Small intestine (tissue), 7 donors: ENCODE data around the gene RUBCN. TPM values are rescaled to one million over a fixed set of nuclear protein-coding genes. Genes with fewer than 3 reads are reported as not detected.
"Not testable (repeated sequence)": the region's sequence is repeated elsewhere in the genome, so short reads cannot be mapped to it uniquely, and the experiment has no call there.

ENCODE experiments used
- DNase-seq, 2 donors: peaks; one replicate each; pipeline versions ENCODE4 v3.0.0 to v3.0.0-alpha.2; 2013
- FAIRE-seq: peaks from 2 replicates; lab custom pipeline; 2012; peaks lifted over from hg19 to GRCh38; lab: Jason Lieb, UNC
- H3K27ac ChIP-seq, 3 donors: one replicate each; pipeline ENCODE4 v1.5.1; 2013; ENCODE audit warnings: low read length in 2 of 3, mild to moderate bottlenecking in 2 of 3, control low read depth in 1 of 3, inconsistent platforms in 1 of 3, low read depth in 1 of 3, moderate library complexity in 1 of 3
- H3K27me3 ChIP-seq, 3 donors: one replicate each; pipeline ENCODE4 v1.6.1; 2013; ENCODE audit warnings: low read length in 3 of 3, inconsistent platforms in 1 of 3; ENCODE audit not compliant: control insufficient read depth in 3 of 3, insufficient read depth in 3 of 3
- H3K36me3 ChIP-seq, 3 donors: one replicate each; pipeline ENCODE4 v1.6.1; 2013; ENCODE audit warnings: low read length in 3 of 3, inconsistent platforms in 1 of 3, low read depth in 1 of 3, mild to moderate bottlenecking in 1 of 3, moderate library complexity in 1 of 3; ENCODE audit not compliant: control insufficient read depth in 3 of 3, insufficient read depth in 2 of 3
- H3K4me1 ChIP-seq, 3 donors: one replicate each; pipeline ENCODE4 v1.6.1; 2013; ENCODE audit warnings: low read length in 2 of 3, inconsistent platforms in 1 of 3, low read depth in 1 of 3, mild to moderate bottlenecking in 1 of 3, moderate library complexity in 1 of 3; ENCODE audit not compliant: control insufficient read depth in 3 of 3, insufficient read depth in 2 of 3
- H3K4me3 ChIP-seq, 3 donors: one replicate each; pipeline ENCODE4 v1.5.1; 2013; ENCODE audit warnings: low read length in 3 of 3, control low read depth in 1 of 3, inconsistent platforms in 1 of 3, low read depth in 1 of 3, mild to moderate bottlenecking in 1 of 3, moderate library complexity in 1 of 3
- H3K9me3 ChIP-seq, 2 donors: one replicate each; pipeline ENCODE4 v1.6.1; 2013; ENCODE audit warnings: low read depth in 1 of 2, low read length in 1 of 2; ENCODE audit not compliant: control insufficient read depth in 2 of 2, insufficient read depth in 1 of 2
- WGBS, 3 donors: extraction: QIAGEN DNeasy Blood & Tissue Kit; methylation state at CpG; one replicate each; pipeline ENCODE4 v1.1.7; 2013; 5-methylcytosine and 5-hydroxymethylcytosine counted together
- polyA plus RNA-seq, 4 donors: library from polyadenylated mRNA; stranded (reverse) in 3 of 4; unstranded in 1 of 4; fragments of 200-250 nt in 3 of 4; fragments of 120-200 nt in 1 of 4; gene quantifications; one replicate each; pipeline versions ENCODE4 v1.2.1 to v1.2.3, GENCODE V29; 2013
- donor health status: healthy with polysubstance abuse.
- donor health status: control.
- donor health status: control.
- donor health status: Bipolar disorder and iron deficiency.
- donor health status: healthy.

RUBCN gene
- polyA plus RNA-seq, 4 donors: 6.9 to 14.6 (median 11.7) TPM

DNA sequence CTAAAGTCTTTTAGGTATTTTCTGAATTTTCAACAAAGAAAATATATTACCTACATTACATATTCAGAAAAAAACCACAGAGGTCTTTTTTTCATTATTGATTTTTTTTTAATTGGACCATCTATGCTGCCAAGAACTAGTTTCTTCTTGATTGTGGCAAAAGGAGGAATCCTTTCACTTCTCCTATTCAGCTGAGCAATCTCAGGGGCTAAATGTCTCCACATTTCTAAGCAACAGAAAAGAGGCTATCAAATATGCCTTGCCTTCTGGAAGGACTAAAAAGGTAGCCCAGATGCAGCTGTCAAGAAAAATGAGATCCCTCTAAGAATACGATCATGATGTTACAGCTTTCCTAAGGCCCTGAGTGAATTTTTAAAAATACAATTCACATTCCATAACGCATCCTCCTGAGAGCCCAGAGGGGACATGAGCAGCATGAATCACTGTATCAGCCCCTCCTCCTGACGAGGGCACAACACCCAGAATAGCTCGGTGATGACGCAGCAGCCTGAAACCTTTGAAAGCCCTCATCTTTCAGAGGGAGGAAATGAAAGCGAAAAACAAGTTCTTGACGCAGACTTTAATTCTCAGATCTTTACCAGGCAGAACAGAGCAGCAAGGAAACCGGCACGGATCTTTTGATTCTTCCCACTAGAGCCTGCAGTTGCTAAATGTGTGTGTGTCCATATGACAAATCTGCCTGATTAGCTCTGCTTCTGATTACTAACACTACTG lies 24.6 kb downstream of the RUBCN start:
- WGBS, 3 donors: 19 to 47% (median 35%) methylated on average over 9 of the region's 9 CpGs
- Histone ChIP-seq H3K4me3 (peak overlapping the region in 1 of 3 donors; percentile 35), H3K36me3 (peaks cover 0 to 22% (median 0%) of the 10 kb centered on the region in 3 donors), H3K4me1 (no peaks in the 10 kb centered on the region), H3K27ac (peak overlapping the region; percentile 80 to 97 (median 84)), H3K9me3 (no peaks in the 10 kb centered on the region), H3K27me3 (no peaks in the 10 kb centered on the region)
- FAIRE-seq (no peak), DNase-seq (peak; percentile 70 to 82)

DNA sequence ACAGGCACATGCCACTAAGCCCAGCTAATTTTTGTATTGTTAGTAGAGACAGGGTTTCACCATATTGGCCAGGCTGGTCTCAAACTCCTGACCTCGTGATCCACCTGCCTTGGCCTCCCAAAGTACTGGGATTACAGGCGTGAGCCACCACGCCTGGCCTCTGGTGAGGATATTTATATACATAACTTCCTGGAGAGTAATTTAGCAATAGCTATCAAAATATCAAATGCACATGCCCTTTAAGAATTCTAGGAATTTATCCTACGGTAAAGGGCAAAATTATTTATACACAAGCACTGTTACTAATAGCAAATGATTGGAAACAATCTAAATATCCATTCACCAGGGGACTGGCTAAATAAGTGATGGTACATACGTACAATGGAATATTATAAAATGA lies 25.7 kb downstream of the RUBCN start:
- DNase-seq, H3K4me1 ChIP-seq, FAIRE-seq, H3K4me3 ChIP-seq, H3K27ac ChIP-seq, H3K27me3 ChIP-seq, H3K9me3 ChIP-seq: not testable (repeated sequence)
- WGBS, 3 donors: 93 to 95% (median 94%) methylated on average over 5 of the region's 5 CpGs
- peaks cover 0 to 20% (median 0%) of the 10 kb centered on the region in 3 donors for H3K36me3 ChIP-seq

- peaks cover 2 to 26% (median 6%) of the 10 kb centered on the region in 3 donors for H3K36me3 ChIP-seq
- no peak overlapping the region for H3K27ac ChIP-seq
- 84 to 90% (median 89%) methylated on average over 9 of the region's 9 CpGs for WGBS, 3 donors
- no peak for DNase-seq
- no peaks in the 10 kb centered on the region for H3K4me1 ChIP-seq
- H3K9me3 ChIP-seq: no peaks in the 10 kb centered on the region
- H3K4me3 ChIP-seq: no peak overlapping the region
- FAIRE-seq: no peak
- no peaks in the 10 kb centered on the region for H3K27me3 ChIP-seq
Observed at GRCh38 chr3:197709135-197709534, 27.6 kb downstream of the RUBCN start.

- no peaks in the 10 kb centered on the region for H3K27me3 ChIP-seq
- no peak for FAIRE-seq
- no peak overlapping the region for H3K4me3 ChIP-seq
- 94 to 98% (median 96%) methylated on average over 7 of the region's 7 CpGs for WGBS, 3 donors
- H3K27ac ChIP-seq: no peak overlapping the region
- peaks cover 4 to 33% (median 10%) of the 10 kb centered on the region in 3 donors for H3K36me3 ChIP-seq
- no peak for DNase-seq
- no peaks in the 10 kb centered on the region for H3K9me3 ChIP-seq
- H3K4me1 ChIP-seq: peaks cover 0 to 3% (median 0%) of the 10 kb centered on the region in 3 donors
Observed at GRCh38 chr3:197706658-197707057, 30.0 kb downstream of the RUBCN start.

DNA sequence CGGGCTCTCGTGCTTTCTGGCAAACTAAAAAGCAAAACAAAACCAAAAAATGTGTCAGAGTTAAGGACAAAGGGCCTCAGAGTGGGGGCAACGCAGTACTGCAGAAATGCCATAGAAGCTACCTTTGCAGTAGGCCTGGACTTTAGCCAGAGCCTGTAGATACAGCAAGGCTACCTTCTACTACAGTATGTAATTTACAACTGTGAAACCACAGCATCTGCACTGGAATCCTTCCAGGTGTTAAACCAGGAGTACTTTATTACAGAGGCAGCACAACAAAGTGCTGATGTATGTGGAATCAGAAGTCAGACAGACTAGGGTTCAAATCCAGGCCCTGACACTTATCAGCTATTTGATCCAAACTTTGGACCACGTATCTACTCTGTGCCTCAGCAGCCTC lies 34.9 kb downstream of the RUBCN start:
- peaks cover 0 to 13% (median 0%) of the 10 kb centered on the region in 3 donors for H3K4me1 ChIP-seq
- peaks cover 0 to 3% of the 10 kb centered on the region in 2 donors for H3K9me3 ChIP-seq
- DNase-seq (peak; percentile 88 to 92), FAIRE-seq (no peak)
- H3K27me3 ChIP-seq: no peaks in the 10 kb centered on the region
- no peak overlapping the region for H3K4me3 ChIP-seq
- H3K27ac ChIP-seq: peak overlapping the region in 1 of 3 donors; percentile 87
- H3K36me3 ChIP-seq: peaks cover 8 to 58% (median 28%) of the 10 kb centered on the region in 3 donors
- WGBS, 3 donors: 30 to 77% (median 50%) methylated on average over 4 of the region's 4 CpGs

DNA sequence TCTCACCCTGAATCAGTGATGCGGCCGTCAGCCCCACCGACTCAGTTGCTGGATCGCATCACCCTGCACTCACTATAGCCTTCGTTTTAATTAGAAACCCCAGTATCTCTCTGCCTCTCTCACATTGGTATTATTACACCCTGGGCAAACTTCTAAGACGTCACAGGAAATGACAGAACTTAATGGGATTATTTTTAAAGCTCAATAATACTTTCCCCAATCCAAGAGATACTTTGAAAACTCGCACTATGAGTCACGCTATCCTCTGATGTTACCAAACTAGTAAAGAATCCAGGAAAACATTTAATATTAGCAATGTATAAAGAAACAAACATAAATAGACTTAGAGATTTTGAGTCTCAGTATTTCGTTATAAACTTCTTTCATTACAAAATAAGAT lies 36.6 kb downstream of the RUBCN start:
- Histone ChIP-seq H3K9me3 (peaks cover 0 to 3% of the 10 kb centered on the region in 2 donors), H3K27me3 (no peaks in the 10 kb centered on the region), H3K36me3 (peaks cover 8 to 65% (median 30%) of the 10 kb centered on the region in 3 donors), H3K4me1 (peaks cover 0 to 13% (median 0%) of the 10 kb centered on the region in 3 donors), H3K4me3 (no peak overlapping the region), H3K27ac (no peak overlapping the region)
- FAIRE-seq (no peak), DNase-seq (no peak)
- 94 to 95% (median 94%) methylated on average over 9 of the region's 9 CpGs for WGBS, 3 donors

- peaks cover 15 to 63% (median 30%) of the 10 kb centered on the region in 3 donors for H3K36me3 ChIP-seq
- WGBS, 3 donors: 96 to 99% (median 96%) methylated on average over 6 of the region's 6 CpGs
- no peak for FAIRE-seq
Observed at GRCh38 chr3:197697355-197697754, 39.3 kb downstream of the RUBCN start.

GRCh38 chr3:197694251-197694650 lies 42.5 kb downstream of the RUBCN start:
- Histone ChIP-seq H3K4me3 (no peak overlapping the region), H3K27ac (no peak overlapping the region), H3K4me1 (no peaks in the 10 kb centered on the region), H3K27me3 (no peaks in the 10 kb centered on the region), H3K36me3 (peaks cover 11 to 61% (median 22%) of the 10 kb centered on the region in 3 donors), H3K9me3 (no peaks in the 10 kb centered on the region)
- no peak for DNase-seq
- FAIRE-seq: no peak
- WGBS, 3 donors: 94 to 98% (median 95%) methylated on average over 7 of the region's 7 CpGs

More at GRCh38 chr3:197697355-197697754, 39.3 kb downstream of the RUBCN start:
- no peak for DNase-seq
- H3K27me3 ChIP-seq: no peaks in the 10 kb centered on the region
- H3K9me3 ChIP-seq: peaks cover 0 to 3% of the 10 kb centered on the region in 2 donors
- no peak overlapping the region for H3K27ac ChIP-seq
- no peak overlapping the region for H3K4me3 ChIP-seq
- peaks cover 0 to 13% (median 0%) of the 10 kb centered on the region in 3 donors for H3K4me1 ChIP-seq
